Raji (cell line): ENCODE measurements around the gene GRIK1.

Experiments used
- POLR2A ChIP-seq: IDR thresholded peaks from 2 replicates; pipeline ENCODE4 v1.6.1; 2011; ENCODE audit warnings: low read depth, low read length, control low read depth; ENCODE audit not compliant: insufficient read depth

GRIK1 gene

GRCh38 chr21:29661672-29662442 lies 277.9 kb downstream of the GRIK1 start:
- TF ChIP-seq POLR2A: no peak

DNA sequence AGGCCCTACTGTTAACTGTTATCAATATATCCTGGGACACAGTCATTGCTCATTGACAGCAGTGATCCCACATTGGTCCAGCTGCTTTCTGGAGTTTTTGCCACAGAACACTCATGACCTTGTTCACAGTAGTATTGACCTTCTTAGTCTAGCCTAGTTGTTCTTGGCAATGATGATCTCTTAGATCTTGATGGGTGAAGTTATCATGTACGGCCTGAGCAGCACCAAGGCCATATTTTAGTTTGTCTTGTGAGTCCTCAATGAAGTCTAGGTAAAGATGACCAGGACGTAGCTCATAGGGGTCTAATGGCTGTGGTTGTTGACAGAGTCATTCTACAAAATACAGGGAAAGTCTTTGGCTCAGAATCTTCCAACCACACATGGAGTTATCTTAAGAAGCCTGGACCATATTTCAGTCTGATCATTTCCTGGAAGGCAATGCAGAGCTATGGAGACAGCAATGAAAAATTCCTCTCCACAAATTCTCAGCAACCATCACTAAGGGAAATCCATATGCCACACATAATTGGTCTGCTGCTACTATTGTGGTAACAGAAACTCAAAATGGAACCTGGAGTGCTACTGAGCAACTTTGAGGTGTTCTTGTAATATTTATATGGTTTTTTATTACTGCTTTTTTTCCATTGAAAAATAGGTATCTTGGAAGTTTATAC lies 279.6 kb downstream of the GRIK1 start:
- no peak for TF ChIP-seq POLR2A

- TF ChIP-seq POLR2A: no peak
These were observed 280.9 kb downstream of the GRIK1 start for GRCh38 chr21:29658934-29659203.

GRCh38 chr21:29658177-29658933 lies 281.4 kb downstream of the GRIK1 start:
- no peak for TF ChIP-seq POLR2A

DNA sequence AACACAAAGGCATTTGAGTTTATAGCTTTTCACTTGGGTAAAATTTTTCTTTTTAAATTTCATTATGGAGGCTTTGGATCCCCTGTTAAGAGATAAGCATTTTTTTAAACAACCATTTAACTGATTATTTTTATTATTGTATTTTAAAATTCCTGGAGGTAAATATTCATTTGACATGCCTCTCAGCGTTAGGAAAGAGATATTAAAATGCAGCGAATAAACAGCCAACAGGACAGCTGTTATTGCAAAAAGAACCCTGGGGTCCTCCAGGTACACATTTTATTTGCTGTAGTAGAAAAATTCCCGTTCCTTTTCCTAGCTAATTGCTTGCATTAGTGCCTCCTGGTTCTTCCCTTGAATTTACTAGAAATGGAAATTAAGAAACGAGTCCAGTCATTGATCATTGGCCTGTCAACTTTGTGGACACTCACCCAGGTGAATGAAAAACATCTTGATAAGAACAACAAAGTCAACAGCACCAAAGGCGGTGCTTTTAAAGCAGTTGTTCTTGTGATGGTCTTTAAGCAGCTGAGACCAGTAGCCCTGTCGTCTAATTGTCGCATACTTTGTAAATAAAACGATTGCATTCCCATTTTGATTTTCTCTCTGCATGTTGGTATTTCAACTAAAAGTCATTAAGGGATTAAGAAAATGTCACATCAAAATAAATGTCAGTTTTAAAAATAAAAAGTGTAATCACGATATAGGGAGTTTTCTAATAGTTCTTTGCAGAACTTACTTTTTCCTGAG lies 282.4 kb downstream of the GRIK1 start:
- TF ChIP-seq POLR2A: no peak

DNA sequence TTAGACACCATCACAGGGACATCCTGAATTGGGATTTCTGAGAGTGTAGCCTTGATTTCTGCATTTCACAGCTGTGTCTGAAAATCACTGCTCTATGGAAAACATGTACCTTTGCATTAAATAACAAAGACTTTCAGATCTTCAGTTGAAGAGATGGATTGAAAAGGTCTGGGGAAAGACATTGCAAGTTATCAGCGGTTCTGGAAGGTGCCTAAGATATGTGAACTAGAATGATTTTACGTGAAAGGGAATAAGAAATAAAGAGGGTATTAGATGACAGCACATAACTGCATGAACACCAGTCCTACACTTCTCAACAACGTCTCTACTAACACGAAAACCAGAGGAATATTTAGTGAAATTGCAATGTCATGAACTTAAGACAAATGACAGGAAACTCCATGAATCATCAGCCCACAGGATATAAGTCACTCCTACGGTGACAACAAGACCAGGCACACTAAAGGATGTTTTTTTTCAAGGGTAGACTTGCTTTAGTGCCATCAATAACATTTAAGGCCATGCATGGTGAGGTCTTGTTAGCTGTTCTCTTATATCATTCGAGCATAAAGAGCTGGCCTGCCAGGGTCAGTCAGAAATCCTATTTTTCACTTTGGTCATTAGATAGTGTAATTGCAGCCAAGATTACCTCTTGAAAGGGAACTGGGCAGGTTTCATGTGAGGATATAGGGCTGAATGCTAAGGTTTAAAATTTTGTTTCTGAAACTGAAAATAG lies 283.1 kb downstream of the GRIK1 start:
- no peak for TF ChIP-seq POLR2A

DNA sequence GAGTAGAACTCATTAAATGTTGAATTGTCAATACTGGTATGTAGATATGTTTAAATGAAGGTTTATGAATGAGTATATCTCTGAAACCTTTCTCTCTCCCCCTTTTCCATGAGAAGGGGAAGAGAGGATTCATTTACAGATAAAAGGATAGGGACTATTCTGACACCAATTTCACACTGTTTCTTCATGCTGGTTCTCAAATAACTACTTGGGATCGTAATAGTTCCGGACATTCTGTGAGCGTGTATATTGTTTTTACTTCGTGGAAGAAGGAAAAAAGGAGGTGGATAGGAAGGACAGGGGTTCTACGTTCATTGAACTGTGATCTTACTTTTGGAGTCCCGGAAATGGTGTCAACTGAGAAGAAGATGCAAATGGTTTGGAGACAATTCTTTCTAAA lies 284.2 kb downstream of the GRIK1 start:
- no peak for TF ChIP-seq POLR2A

GRCh38 chr21:29654855-29655254 lies 284.9 kb downstream of the GRIK1 start:
- no peak for TF ChIP-seq POLR2A

GRCh38 chr21:29654203-29654602 lies 285.6 kb downstream of the GRIK1 start:
- TF ChIP-seq POLR2A: no peak

DNA sequence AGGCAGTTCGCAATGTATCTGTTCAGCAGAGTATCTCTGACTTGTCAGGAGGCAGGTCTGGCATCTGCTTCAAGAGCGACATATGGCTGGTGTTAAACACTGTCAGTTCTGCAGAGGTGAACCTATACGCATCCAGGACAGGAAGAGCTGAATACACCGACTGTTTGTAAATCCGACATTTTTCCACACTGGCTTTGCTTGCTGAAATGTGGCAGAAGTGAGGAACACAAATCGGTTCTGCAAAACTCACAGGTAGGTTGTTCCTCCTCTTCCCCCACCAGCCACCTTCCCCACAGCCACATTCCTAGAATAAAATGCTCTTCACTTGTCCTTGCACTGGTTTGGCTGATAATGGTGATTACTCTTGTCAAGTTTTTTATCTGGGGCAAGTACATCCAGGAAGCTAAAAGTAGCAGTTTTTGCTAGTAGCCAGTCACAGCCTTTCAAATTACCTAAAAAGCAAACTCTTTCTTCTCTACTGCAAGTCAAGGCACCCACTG lies 289.2 kb downstream of the GRIK1 start:
- no peak for TF ChIP-seq POLR2A

GRCh38 chr21:29649406-29649814 lies 290.4 kb downstream of the GRIK1 start:
- TF ChIP-seq POLR2A: no peak

DNA sequence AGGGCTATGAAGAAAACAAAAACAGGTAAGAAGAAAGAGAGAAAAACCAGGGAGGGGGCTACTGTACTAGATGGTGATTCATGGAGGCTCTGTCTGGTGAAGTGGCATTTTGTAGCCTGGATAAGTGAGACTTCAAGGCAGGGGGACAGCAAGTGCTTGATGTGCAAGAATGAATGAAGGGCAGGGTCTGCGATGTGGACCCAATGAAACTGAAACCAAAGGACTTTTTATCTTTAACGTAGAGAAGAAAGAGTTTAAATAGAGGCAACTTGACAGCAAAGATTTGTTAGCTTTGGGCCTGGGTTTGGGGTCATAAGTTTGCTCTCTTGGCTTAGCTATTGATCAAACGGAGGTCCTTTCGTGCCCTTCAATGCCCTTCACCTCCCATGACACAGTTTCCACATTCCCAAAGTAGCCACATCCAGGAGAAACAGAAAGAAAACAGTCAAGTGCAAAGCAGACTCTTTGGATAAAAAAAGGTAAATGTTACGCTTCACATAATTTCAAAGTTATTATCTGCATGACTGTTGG lies 291.0 kb downstream of the GRIK1 start:
- no peak for TF ChIP-seq POLR2A

DNA sequence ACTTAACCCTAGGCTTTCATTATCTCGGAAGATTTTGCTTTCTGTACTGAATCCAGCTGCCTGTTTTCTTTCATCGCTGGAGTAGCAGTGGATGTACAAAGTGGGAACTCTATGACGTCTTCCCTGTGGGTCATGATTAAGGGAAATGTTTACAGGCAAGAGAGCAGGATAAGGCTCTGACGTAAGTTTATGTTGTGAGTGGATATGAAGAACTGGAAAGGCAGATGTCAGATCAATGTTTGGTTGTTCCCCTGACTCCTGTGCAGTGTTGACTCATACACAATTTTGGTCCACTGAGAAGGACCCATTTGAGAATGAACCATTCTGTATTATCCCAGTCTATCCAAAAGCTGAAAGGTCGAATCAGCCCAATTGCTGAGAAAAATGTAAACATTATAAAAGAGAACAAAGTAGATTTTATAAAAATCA lies 292.4 kb downstream of the GRIK1 start:
- no peak for TF ChIP-seq POLR2A

- no peak for TF ChIP-seq POLR2A
These were observed 293.9 kb downstream of the GRIK1 start for GRCh38 chr21:29645666-29646553.

DNA sequence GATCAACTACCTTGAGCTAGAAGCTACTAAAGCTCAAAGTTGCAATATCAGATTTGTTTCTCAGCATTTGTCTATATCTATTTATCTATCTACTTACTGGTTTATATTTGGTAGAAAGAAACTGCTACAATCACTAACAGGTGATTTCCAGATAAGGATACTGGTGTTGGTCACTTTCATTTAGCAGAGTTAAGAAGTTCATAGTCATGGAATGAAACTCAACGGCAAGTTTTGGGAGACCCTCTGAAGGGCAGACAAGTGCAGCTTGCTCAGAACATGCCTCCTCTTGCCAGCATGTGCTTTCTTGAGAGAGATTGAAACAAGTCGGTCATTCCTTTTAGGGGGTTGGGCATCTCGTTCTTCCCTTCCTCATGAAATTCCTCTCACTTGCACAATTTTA lies 296.5 kb downstream of the GRIK1 start:
- TF ChIP-seq POLR2A: no peak
